HG03378 (cell line): Measurements from ENCODE around the gene PTBP1.

Experiments used
- ATAC-seq: cut with Tn5 transposase; IDR thresholded peaks from one replicate; pipeline ENCODE4 v1.9.1; 2021; ENCODE audit warnings: mild to moderate bottlenecking, moderate library complexity; ENCODE audit not compliant: unreplicated experiment

Gene PTBP1

GRCh38 chr19:772063-772462 is 25.2 kb upstream of the PTBP1 start:
- ATAC-seq, result no peak

- no peak for ATAC-seq
Measured at GRCh38 chr19:772730-773436, 24.4 kb upstream of the PTBP1 start.

DNA sequence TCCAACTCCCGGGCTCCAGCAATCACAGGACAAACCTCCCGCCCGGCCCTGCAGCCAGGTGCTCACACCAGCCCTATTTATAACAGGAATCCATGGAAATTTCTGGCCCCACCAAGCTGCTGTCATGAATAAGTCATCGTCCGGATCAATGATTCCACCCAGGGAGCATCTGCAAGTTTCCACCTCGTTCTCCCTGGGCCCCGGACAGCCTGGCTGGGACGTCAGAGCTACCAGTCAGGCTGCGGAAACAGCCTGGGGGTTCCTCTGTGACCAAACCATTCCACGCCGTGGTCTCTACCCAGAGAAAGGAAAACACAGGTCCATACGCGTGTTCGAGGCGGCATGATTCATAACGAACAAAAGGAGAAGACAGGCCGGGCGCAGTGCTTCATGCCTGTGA is 20.7 kb upstream of the PTBP1 start:
- ATAC-seq, result no peak

DNA sequence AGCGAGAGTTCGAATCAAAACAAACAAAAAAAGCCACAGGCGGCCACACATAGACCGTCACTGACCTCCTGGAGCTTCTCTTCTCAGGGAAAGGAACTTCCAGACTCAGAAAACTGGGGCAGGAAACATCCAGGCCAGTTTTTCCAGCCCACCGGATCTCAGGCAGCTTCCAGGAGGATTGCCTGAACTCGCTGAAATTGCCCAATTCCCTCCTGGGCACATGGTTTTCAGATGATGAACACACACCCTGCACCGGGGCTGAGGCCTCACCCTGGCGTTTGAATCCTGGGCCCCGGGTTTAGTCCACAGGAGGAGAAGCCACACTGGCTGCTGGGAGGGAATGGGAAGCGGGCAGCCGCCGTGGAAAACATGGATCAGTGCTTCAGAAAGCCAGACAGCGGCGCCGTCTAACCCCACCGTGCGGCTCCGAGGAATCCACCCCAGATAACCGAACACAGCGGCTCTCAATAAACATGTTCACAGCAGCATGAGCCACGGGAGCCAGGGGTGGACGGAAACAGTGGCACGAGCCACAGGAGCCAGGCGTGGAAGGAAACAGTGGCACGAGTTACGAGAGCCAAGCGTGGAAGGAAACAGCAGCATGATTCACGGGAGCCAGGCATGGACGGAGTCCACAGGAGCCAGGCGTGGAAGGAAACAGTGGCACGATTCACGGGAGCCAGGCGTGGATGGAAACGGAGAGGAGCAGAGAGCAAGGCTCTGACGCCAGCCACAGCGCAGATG is 18.2 kb upstream of the PTBP1 start:
- no peak for ATAC-seq

GRCh38 chr19:780935-781334 is 16.3 kb upstream of the PTBP1 start:
- ATAC-seq, result no peak

DNA sequence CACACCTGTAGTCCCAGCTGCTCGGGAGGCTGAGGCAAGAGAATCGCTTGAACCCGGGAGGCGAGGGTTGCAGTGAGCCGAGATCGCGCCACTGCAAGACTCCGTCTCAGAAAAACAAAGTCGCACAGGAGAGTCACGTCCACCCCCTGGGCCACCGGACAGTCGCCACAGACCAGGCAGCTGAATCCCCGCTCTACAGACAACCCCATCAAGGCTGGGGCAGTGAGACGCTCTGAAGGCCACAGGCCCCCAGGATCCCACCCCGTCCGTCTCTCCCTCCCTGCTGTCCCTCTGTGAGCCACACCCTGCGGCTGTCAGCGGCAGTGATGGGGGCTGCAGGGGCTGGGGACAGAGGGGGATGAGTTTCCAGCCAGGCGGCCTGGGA is 15.5 kb upstream of the PTBP1 start:
- ATAC-seq, result no peak

GRCh38 chr19:782185-782877 is 14.9 kb upstream of the PTBP1 start:
- no peak for ATAC-seq

DNA sequence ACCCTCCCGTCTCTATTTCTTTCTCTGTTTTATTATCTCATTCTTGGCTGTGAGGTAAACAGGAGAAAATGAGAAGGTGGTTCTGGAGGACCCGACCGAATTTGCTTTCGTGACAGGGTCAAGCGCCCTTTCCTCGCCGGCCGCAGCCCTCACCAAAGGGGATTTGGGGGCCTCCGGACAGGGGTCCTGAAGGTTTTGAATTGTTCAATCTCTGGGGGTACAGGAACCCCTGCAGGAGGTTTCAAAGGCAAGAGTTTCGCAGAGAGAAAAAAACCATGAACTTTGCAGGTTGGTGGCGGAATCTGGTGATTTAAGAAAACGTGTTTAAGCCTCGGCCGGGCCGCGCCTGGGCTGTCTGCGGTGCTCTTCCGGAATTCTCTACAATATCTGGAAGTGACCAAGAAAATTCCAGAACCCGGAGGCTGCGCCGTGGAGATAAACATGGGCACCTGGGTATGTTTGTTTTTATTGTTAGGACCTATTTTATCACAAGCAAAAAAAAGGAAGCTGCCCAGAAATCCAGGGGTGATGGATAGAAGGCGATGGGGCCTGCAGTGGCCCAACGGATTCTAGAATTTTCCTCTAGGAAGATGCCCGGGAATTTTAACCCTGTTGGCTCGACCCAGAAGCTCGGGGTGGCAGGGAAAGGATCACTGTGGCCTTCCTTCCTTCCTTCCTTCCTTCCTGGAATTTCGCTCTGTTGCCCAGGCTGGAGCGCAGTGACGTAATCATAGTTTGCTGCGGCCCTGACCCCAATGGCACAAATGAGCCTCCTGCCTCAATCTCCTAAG is 14.2 kb upstream of the PTBP1 start:
- no peak for ATAC-seq

DNA sequence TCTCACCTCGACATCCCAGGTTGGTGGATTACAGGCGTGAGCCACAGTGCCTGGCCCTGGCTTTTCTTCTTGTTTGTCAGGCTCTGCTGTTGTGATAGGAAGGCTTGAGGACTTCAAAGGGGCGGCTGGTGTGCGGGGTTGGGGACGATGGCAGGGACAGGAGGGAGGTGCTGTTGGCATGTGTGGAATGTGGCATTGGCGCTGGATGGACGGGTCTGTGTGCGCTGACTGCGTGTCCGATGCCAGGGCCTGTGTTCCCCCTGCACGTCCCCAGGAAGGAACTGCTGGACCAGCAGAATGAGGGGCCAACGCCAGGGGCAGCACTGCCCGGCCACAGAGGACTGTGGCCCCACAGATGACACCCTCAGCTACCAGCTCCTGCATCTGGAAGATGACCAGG is 12.7 kb upstream of the PTBP1 start:
- no peak for ATAC-seq

DNA sequence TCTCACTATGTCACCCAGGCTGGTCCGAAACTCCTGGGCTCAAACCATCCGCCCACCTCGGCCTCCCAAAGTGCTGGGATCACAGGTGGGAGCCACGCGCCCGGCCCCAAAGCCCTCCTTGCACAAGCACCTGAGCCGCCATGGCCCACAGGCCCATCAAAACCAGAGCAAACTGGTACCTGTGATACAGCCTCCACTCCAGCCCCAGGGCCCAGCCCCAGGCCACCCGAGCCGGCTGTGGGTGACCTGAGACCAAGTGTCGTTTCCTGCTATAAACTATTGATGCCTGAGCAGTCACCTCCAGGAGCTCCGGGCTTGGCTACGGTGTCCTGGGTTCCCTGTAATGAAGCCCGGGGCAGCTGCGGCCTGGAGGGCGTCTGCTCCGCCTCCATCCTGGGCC is 9.7 kb upstream of the PTBP1 start:
- no peak for ATAC-seq

DNA sequence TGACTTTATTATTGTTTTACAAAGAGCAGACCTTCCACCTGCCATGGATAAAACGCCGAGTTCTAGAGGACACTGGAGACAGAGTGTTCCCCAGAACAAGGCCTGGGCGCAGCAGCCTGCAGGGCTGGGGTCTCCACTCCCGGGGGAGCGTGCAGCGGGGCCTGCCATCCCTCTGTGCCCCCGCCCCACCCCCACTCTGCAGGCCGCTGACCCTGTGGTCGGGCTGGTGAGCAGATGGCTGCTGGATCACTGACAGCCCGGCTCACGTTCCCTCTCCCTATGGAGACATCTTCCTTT is 8.6 kb upstream of the PTBP1 start:
- no peak for ATAC-seq

GRCh38 chr19:788983-789700 is 8.1 kb upstream of the PTBP1 start:
- ATAC-seq, result no peak

GRCh38 chr19:789701-790060 is 7.6 kb upstream of the PTBP1 start:
- no peak for ATAC-seq

DNA sequence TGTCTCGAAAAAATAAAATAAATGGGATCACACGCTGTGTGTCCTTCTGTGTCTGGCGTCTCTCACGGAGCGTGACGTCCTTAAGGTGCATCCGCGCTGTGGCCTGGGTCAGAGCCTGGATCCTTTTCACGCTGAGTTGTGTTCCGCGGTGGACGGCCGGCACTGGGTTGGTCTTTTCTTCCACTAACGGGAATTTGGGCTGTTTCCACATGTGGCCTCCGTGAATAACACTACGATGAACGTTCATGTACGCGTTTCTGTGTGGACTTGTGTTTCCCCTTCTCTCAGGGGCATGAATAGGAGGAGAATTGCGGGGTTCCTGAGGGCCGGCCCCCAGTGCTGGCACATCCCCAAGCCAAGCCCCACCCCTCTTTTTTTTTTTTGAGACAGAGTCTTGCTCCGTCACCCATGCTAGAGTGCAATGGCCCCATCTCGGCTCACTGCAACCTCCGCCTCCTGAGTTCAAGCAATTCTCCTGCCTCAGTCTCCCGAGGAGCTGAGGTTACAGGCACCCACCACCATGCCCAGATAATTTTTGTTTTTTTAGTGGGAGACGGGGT is 6.2 kb upstream of the PTBP1 start:
- no peak for ATAC-seq

GRCh38 chr19:791567-792305 is 5.5 kb upstream of the PTBP1 start:
- no peak for ATAC-seq

- no peak for ATAC-seq
Measured at GRCh38 chr19:792306-792885, 4.9 kb upstream of the PTBP1 start.

DNA sequence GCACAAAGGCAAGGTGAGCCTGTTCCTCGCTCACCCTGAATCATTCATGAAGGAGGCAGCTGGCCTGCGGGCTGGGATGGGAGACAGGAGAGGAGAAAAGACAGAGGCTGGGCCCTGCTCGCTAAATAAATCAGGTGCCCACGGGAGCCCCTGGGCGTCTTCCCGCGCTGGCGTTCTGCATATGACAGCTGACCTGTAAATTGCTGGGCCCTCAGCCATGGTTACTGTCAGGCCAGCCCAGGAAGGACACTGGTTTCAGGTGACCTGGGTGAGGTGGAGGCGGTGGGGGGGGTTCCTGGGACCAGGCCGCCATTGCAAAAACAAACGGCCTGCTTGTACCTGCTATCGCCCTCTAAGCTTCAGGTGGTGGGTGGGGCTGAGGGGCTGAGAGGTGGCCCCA is 3.4 kb upstream of the PTBP1 start:
- ATAC-seq, result no peak

DNA sequence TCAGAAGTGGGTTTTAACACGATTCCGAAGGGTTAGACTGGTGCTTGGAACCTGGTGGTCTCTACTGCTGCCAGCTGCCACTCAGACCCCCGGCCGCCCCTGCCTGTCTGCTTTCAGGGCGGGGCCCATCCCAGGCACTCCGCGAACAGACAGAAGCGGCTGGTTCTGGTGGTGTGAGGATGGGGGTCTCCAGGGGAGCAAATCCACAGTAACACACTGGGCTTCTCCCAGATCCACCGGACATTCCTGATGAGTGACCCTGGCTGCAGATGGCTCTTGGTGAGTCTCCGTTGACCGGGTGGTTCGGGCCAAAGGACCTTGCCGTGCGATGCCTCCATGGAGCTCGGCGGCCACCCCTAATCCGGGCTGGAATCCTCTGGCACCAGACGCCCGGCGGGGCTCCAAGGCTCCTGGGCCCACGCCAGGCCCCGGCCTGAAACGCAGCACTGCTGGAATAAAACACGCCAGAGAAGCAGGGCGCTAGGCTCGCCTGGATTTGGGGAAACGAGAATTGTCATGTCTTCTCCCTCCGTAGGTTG is 2.1 kb upstream of the PTBP1 start:
- no peak for ATAC-seq
